ENCODE results near the gene SH2D2A. TPM values are rescaled to one million over a fixed set of nuclear protein-coding genes. Genes with fewer than 3 reads are reported as not detected.

The SH2D2A gene
- total RNA-seq, 2 experiments from 2014 or later: 2.1 to 5.8 TPM

DNA sequence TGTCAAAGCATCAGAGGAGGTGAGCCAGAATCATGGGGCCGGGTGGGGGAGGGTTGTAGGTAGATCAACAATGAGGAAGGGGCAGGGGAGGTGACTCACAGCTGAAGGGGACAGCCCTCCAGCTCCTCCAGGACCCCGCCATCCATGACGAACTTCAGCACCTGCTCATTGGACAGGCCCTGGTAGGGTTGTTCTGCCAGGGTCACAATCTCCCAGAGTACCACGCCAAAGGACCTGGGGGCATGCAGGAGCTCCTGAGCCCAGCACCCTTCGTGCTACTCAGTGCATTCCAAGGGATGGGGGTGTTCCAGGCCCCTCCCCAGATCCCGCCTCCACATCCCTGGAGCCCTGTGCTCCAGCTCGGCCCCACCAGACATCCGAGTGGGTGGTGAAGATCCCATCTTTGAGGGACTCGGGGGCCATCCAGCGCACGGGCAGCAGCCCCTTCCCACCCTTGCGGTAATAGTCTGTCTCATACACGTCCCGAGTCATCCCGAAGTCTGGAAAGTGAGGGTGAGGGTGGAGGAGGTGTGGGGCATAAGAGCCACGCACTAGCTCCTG is 24.7 kb upstream of the SH2D2A start:
- no peak for TF ChIP-seq EZH2phosphoT487 (IDR thresholded peaks at IDR 0.05; ENCODE audit: borderline replicate concordance, low read depth, low read length)
- TF ChIP-seq, protein P1, sequence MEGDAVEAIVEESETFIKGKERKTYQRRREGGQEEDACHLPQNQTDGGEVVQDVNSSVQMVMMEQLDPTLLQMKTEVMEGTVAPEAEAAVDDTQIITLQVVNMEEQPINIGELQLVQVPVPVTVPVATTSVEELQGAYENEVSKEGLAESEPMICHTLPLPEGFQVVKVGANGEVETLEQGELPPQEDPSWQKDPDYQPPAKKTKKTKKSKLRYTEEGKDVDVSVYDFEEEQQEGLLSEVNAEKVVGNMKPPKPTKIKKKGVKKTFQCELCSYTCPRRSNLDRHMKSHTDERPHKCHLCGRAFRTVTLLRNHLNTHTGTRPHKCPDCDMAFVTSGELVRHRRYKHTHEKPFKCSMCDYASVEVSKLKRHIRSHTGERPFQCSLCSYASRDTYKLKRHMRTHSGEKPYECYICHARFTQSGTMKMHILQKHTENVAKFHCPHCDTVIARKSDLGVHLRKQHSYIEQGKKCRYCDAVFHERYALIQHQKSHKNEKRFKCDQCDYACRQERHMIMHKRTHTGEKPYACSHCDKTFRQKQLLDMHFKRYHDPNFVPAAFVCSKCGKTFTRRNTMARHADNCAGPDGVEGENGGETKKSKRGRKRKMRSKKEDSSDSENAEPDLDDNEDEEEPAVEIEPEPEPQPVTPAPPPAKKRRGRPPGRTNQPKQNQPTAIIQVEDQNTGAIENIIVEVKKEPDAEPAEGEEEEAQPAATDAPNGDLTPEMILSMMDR (conservative IDR thresholded peaks at IDR 0.05; ENCODE audit: low read length): no peak
- CTCF ChIA-PET (ENCODE audit: unreplicated experiment): interaction anchor here (0.6 kb wide), 1 partner anchor 128 kb away, joined by 11 read pairs; no protein-coding TSS in a partner anchor
- no peak for DNase-seq (ENCODE audit: low spot score)
- Histone ChIP-seq H3K79me2 (ENCODE audit: insufficient read depth, low read depth, low read length) (no peaks in the 10 kb centered on the region), H3K4me1 (ENCODE audit: insufficient read depth, low read length, poor library complexity, severe bottlenecking) (no peaks in the 10 kb centered on the region), H3K4me2 (ENCODE audit: low read length) (no peak overlapping the region), H3K9me3 (ENCODE audit: low read length) (no peaks in the 10 kb centered on the region), H3K36me3 (ENCODE audit: insufficient read depth, low read length) (no peaks in the 10 kb centered on the region), H3K4me3 (ENCODE audit: low read depth, low read length, poor library complexity, severe bottlenecking) (no peak overlapping the region), H4K20me1 (ENCODE audit: insufficient read depth, low read length) (no peaks in the 10 kb centered on the region; the same call in 1 of the 2 replicates), H3K9me2 (ENCODE audit: insufficient read depth, low read length) (no peaks in the 10 kb centered on the region), H3K27ac (ENCODE audit: low read depth, low read length, poor library complexity, severe bottlenecking) (no peak overlapping the region), H2AFZ (ENCODE audit: low read length) (no peak overlapping the region)
- BruUV-seq (replicated peaks): no TSS peak
- intact Hi-C loops (cut with micrococcal nuclease; ENCODE audit: unreplicated experiment): no loop called here
- POLR2A ChIA-PET: interaction anchor here (1.0 kb wide), 1 partner anchor 15 kb away, joined by 4 read pairs; no protein-coding TSS in a partner anchor

DNA sequence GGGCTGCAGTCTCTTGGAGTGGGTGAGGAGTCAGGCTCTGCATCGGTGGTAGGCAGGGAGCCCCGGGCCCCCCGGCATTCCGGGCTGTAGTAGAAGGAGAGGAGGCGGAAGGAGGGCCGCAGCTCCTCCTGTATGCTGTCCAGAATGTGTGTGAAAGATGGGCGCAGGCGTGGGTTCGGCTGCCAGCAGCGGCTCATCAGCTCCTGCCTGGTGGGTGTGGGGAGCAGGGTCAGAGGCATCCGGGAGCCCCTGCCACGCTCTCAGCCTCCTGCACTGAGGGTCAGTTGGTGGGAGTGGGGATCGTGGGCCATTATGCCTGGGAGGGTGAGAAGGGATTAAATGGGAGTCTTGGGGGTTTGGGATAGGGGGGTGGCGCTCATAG is 24.2 kb upstream of the SH2D2A start:
- CTCF ChIA-PET (ENCODE audit: unreplicated experiment): interaction anchor here (0.6 kb wide), 1 partner anchor 127 kb away, joined by 11 read pairs; no protein-coding TSS in a partner anchor

More for the DNA sequence above, 24.2 kb upstream of the SH2D2A start:
- TF ChIP-seq, protein P1 (conservative IDR thresholded peaks at IDR 0.05; ENCODE audit: low read length): no peak
- no peak for TF ChIP-seq EZH2phosphoT487 (IDR thresholded peaks at IDR 0.05; ENCODE audit: borderline replicate concordance, low read depth, low read length)
- H3K36me3 ChIP-seq (ENCODE audit: insufficient read depth, low read length): no peaks in the 10 kb centered on the region
- no peaks in the 10 kb centered on the region for H3K9me2 ChIP-seq (ENCODE audit: insufficient read depth, low read length)
- DNase-seq (ENCODE audit: low spot score): no peak
- H3K4me3 ChIP-seq (ENCODE audit: low read depth, low read length, poor library complexity, severe bottlenecking): no peak overlapping the region
- H3K79me2 ChIP-seq (ENCODE audit: insufficient read depth, low read depth, low read length): no peaks in the 10 kb centered on the region
- H3K4me2 ChIP-seq (ENCODE audit: low read length): no peak overlapping the region
- no peaks in the 10 kb centered on the region for H3K4me1 ChIP-seq (ENCODE audit: insufficient read depth, low read length, poor library complexity, severe bottlenecking)
- no peak overlapping the region for H3K27ac ChIP-seq (ENCODE audit: low read depth, low read length, poor library complexity, severe bottlenecking)
- no peak overlapping the region for H2AFZ ChIP-seq (ENCODE audit: low read length)
- intact Hi-C loops (cut with micrococcal nuclease; ENCODE audit: unreplicated experiment): no loop called here
- POLR2A ChIA-PET: interaction anchor here (1.0 kb wide), 1 partner anchor 15 kb away, joined by 4 read pairs; no protein-coding TSS in a partner anchor
- H4K20me1 ChIP-seq (ENCODE audit: insufficient read depth, low read length): no peaks in the 10 kb centered on the region; the same call in 1 of the 2 replicates
- no peaks in the 10 kb centered on the region for H3K9me3 ChIP-seq (ENCODE audit: low read length)
- BruUV-seq (replicated peaks): no TSS peak
